ENCODE results near the gene GPR146.
A peak's percentile ranks its signal among the peaks of the same experiment; 100 is the strongest.

GPR146 gene

GRCh38 chr7:1086588-1087464, 42.5 kb downstream of the GPR146 start:
- H3F3A ChIP-seq (ENCODE audit: insufficient read depth, low read length): no peaks in the 10 kb centered on the region
- peak overlapping the region; percentile 71 for H3K4me2 ChIP-seq (ENCODE audit: low read length)
- peak overlapping the region; percentile 51 for H3K4me3 ChIP-seq (ENCODE audit: low read depth, low read length, poor library complexity, severe bottlenecking)
- no peaks in the 10 kb centered on the region for H3K9me3 ChIP-seq (ENCODE audit: low read length)
- TF ChIP-seq EZH2 (IDR thresholded peaks at IDR 0.05; ENCODE audit: borderline replicate concordance, low read length) (no peak), CTCF (IDR thresholded peaks at IDR 0.05; ENCODE audit: low read length) (peak; percentile 88)
- H3K9me2 ChIP-seq (ENCODE audit: low read depth, low read length): no peaks in the 10 kb centered on the region
- H3K4me1 ChIP-seq (ENCODE audit: insufficient read depth, low read length, severe bottlenecking): peaks cover 15% of the 10 kb centered on the region
- no peaks in the 10 kb centered on the region for H4K20me1 ChIP-seq (ENCODE audit: insufficient read depth, low read length)
- H3K27ac ChIP-seq (ENCODE audit: low read depth, low read length, poor library complexity, severe bottlenecking): no peak overlapping the region
- peaks cover 1% of the 10 kb centered on the region for H3K36me3 ChIP-seq (ENCODE audit: insufficient read depth, low read length)
- no peak overlapping the region; the same call in 1 of the 2 replicates for H3K9ac ChIP-seq (ENCODE audit: low read length)
- no peak overlapping the region for H2AFZ ChIP-seq (ENCODE audit: low read length)
- 0 out of 2 replicates have a peak, but pooled peaks cover 11% of the 10 kb centered on the region for H3K27me3 ChIP-seq (ENCODE audit: insufficient read depth, low read length)
- H3K79me2 ChIP-seq (ENCODE audit: insufficient read depth, low read length): no peaks in the 10 kb centered on the region

GRCh38 chr7:1087465-1087814, 43.1 kb downstream of the GPR146 start:
- Histone ChIP-seq H3K9me3 (ENCODE audit: low read length) (no peaks in the 10 kb centered on the region), H3K9ac (ENCODE audit: low read length) (no peak overlapping the region; the same call in 1 of the 2 replicates), H3K9me2 (ENCODE audit: low read depth, low read length) (no peaks in the 10 kb centered on the region), H2AFZ (ENCODE audit: low read length) (no peak overlapping the region), H3K36me3 (ENCODE audit: insufficient read depth, low read length) (peaks cover 6% of the 10 kb centered on the region), H3K4me3 (ENCODE audit: low read depth, low read length, poor library complexity, severe bottlenecking) (peak overlapping the region; percentile 51), H3K4me2 (ENCODE audit: low read length) (peak overlapping the region; percentile 71), H3K4me1 (ENCODE audit: insufficient read depth, low read length, severe bottlenecking) (peaks cover 15% of the 10 kb centered on the region), H3K79me2 (ENCODE audit: insufficient read depth, low read length) (no peaks in the 10 kb centered on the region), H3F3A (ENCODE audit: insufficient read depth, low read length) (no peaks in the 10 kb centered on the region), H3K27me3 (ENCODE audit: insufficient read depth, low read length) (0 out of 2 replicates have a peak, but pooled peaks cover 11% of the 10 kb centered on the region), H4K20me1 (ENCODE audit: insufficient read depth, low read length) (no peaks in the 10 kb centered on the region), H3K27ac (ENCODE audit: low read depth, low read length, poor library complexity, severe bottlenecking) (no peak overlapping the region)
- TF ChIP-seq EZH2 (IDR thresholded peaks at IDR 0.05; ENCODE audit: borderline replicate concordance, low read length): no peak
- no peak for TF ChIP-seq CTCF (IDR thresholded peaks at IDR 0.05; ENCODE audit: low read length)

- H3F3A ChIP-seq (ENCODE audit: insufficient read depth, low read length): no peaks in the 10 kb centered on the region
- no peak for TF ChIP-seq CTCF (IDR thresholded peaks at IDR 0.05; ENCODE audit: low read length)
- TF ChIP-seq EZH2 (IDR thresholded peaks at IDR 0.05; ENCODE audit: borderline replicate concordance, low read length): no peak
- no peaks in the 10 kb centered on the region for H3K9me2 ChIP-seq (ENCODE audit: low read depth, low read length)
- no peak within 1 kb of the TSS; the same call in 1 of the 2 replicates for H3K9ac ChIP-seq (ENCODE audit: low read length)
- peaks cover 6% of the 10 kb centered on the region for H3K36me3 ChIP-seq (ENCODE audit: insufficient read depth, low read length)
- H3K4me3 ChIP-seq (ENCODE audit: low read depth, low read length, poor library complexity, severe bottlenecking): peak within 1 kb of the TSS; percentile 51
- H4K20me1 ChIP-seq (ENCODE audit: insufficient read depth, low read length): no peaks in the 10 kb centered on the region
- no peaks in the 10 kb centered on the region for H3K79me2 ChIP-seq (ENCODE audit: insufficient read depth, low read length)
- H2AFZ ChIP-seq (ENCODE audit: low read length): no peak within 1 kb of the TSS
- H3K27ac ChIP-seq (ENCODE audit: low read depth, low read length, poor library complexity, severe bottlenecking): no peak within 1 kb of the TSS
- H3K4me2 ChIP-seq (ENCODE audit: low read length): peak within 1 kb of the TSS; percentile 71
- no peaks in the 10 kb centered on the region for H3K9me3 ChIP-seq (ENCODE audit: low read length)
- H3K27me3 ChIP-seq (ENCODE audit: insufficient read depth, low read length): 0 out of 2 replicates have a peak, but pooled peaks cover 11% of the 10 kb centered on the region
- peaks cover 15% of the 10 kb centered on the region for H3K4me1 ChIP-seq (ENCODE audit: insufficient read depth, low read length, severe bottlenecking)
Measured at GRCh38 chr7:1087952-1088920, 43.9 kb downstream of the GPR146 start, which contains the start of gene GPER1. TSS of gene GPER1 (plus strand) at chr7:1088113. CDS start at chr7:1091729, 3,616 bp downstream.
